Cerebellar nuclear complex (tissue), 1 donor: ENCODE results near the gene ELP4.
"Not testable (repeated sequence)": the region's sequence is repeated elsewhere in the genome, so short reads cannot be mapped to it uniquely, and the experiment has no call there.

Experiments
- DNase-seq, 2 experiments: peaks; one replicate each; lab custom pipeline; 2025; lab: John Stamatoyannopoulos, UW

The ELP4 gene

DNA sequence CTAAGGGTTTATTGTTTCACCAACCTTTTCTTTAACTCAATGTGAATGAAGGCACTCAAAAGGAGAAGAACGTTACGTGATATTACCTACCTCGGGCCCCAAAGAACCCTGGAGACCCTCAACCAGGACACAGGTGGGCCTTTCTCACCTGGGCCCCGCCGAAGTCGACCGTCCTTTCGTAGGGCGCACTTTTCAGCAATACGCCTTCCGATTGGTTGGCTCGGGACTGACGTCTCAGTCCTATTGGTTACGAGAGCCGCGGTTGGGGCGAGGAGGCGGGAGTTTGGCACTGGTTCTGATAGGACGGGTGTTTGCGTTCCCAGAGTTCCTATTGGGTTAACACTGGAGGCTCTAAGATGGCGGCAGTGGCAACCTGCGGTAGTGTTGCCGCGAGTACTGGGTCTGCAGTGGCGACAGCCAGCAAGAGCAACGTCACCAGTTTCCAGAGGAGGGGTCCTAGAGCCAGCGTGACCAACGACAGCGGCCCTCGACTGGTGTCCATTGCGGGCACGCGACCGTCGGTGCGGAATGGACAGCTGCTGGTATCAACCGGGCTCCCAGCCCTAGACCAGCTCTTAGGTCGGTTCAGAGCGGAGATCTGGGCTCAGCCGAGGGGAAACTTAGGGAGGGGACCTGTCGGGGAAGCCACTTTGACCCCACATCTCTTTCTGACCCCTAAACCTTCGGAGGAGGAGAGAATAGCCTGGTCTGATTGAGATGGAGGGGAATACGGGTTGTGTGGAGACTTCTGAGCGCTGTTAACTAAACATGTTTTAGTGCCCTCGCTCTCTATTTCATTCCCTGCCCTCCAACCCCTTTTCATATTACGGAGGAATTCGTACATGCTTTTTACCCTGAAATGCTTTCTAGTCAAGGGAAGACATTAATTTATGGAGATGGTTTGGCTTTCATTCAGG lies at the start of gene ELP4, which contains the start of gene IMMP1L:
Gene ELP4 (plus strand): TSS at position 339 of the 917 bp plus-strand sequence. CDS start 18 bp downstream, at position 357.
Gene IMMP1L (minus strand): TSS at position 194 of the 917 bp plus-strand sequence. CDS start 46,346 bp downstream, outside the sequence.
- peak; percentile 78 to 97 for DNase-seq

DNA sequence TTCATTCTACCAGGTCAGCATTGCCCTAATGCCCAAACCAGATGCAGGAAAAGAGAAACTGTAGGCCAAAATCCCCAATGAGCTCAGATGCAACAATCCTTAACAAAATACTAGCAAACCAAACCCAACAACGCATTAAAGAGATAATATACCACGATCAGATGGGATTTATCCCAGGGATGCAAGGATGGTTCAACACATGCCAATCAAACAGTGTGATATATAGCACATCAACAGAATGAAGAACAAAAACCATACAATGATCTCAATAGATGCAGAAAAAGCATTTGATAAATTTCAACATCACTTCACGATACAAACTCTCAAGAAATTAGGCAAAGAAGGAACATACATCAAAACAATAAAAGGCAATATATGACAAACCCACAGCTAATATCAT lies 45.1 kb upstream of the ELP4 start:
- DNase-seq: no peak

DNA sequence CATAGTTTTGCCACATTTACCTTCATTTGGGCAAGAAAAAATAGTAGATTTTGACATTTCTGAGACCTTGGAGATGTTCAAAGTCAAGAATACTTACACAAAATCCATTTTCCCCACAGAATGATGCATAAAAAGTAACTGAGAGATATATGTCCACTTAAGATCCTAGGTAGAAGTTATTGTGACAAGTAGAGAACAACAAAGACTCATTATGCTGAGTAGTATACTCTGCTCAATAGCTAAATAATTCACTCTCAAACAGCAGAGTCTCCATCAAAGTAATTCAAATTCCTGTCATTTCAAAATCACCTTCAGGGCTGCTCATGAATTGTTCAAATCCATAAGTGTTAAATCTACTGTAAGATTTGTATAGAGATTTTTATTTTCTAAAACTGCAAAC lies 35.5 kb upstream of the ELP4 start:
- no peak for DNase-seq

DNA sequence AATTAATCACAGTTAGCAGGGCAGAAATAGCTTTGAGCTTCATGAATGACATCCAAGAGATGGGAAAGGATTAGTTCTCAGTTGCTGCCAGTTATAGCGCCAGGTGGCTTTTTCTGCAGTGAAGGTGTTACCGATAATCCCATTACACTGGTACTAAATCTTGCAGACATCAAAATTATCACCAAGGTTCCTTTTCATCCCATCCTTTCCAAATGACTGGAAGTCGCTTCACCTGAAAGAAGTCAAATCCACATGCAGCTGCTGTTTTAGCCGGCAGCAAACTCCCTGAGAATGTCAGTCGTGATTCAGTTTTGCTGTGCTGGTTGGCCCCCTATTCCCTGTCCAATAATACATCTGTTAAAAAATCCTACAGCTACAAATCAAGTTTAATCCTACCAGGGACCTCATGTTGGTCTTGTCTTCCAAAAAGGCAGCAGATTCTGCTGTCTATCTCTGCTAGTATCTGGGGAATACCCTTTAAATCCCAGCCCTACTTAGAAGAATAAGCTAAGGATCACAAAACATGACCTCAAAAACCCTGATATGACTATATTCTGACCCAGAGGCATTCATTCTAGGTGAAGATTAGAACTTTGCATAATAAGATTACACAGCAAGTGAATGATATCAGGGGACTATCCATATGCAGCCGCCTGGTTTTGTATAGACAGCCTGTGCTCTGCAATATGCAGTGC lies 31.9 kb upstream of the ELP4 start:
- no peak for DNase-seq

- DNase-seq: no peak
Observed at GRCh38 chr11:31478223-31478590, 31.4 kb upstream of the ELP4 start.

DNA sequence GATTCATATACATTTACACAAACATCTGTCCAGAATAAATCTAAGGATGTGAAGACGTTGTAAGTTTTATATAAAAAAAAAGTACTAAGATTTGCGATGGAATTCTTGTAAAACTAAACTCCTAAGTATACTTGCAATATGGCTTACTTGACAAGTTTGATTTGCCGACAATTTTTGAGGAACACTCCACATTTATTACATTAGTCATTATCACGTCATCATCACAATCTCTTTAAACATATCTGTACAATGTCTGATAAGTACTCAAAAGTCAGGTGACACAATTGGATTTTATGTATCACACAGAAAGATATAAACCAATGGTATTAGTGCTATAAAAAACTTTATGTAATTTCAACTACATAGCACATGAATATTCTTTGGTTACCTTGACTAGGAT lies 30.5 kb upstream of the ELP4 start:
- no peak for DNase-seq

DNA sequence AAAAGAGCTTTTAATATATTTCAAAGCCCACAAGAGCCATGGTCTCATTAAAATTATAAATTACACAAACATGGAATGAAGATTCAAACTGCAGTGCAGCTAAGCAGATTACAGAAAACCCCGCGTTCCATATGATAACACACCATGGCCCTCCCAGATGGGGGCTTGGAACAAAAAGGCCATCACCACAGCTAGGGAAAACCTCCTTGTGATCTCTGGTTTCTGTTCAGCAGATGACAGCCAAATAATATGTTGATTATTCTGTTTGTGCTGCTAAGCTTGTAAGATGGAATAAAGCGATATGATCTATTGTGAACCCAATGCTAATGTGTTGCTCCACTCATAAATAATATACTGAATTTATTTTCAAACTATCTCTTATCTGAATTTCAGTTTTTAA lies 28.6 kb upstream of the ELP4 start:
- DNase-seq: no peak

- no peak for DNase-seq
Observed at GRCh38 chr11:31484497-31484896, 25.1 kb upstream of the ELP4 start.

DNA sequence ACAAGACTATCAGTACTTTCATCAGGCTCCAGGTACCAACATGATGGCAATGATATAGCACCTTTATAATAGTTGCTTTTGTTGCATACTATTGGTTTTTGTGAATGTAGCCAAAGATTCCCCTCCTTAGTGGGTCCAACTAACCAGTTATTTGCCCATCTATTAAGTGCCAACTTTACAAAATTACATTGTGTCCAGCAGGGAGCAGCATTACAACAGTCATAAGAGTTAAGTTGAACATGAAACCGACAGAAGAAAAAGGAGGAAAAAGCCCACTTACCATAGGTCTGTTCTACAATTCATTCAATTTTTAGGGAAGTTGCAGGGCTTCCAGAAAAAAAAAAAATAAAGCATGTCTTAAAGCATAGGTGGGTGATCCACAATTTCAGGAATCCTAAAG lies 21.7 kb upstream of the ELP4 start:
- DNase-seq: no peak

- DNase-seq: no peak
Observed at GRCh38 chr11:31492320-31492913, 17.1 kb upstream of the ELP4 start.

DNA sequence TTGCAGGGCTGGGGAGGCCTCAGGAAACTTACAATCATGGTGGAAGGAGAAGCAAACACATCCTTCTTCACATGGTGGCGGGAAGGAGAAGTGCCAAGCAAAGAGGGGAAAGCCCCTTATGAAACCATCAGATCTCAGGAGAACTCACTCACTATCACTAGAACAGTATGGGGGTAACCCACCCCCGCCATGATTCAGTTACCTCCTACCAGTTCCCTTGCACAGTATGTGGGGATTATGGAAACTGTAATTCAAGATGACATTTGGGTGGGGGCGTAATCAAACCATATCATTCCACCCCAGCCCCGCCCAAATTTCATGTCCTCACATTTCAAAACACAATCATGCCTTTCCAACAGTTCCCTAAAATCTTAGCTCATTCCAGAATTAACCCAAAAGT lies 16.3 kb upstream of the ELP4 start:
- no peak for DNase-seq

GRCh38 chr11:31493762-31494161 lies 15.8 kb upstream of the ELP4 start:
- not testable (repeated sequence) for DNase-seq

DNA sequence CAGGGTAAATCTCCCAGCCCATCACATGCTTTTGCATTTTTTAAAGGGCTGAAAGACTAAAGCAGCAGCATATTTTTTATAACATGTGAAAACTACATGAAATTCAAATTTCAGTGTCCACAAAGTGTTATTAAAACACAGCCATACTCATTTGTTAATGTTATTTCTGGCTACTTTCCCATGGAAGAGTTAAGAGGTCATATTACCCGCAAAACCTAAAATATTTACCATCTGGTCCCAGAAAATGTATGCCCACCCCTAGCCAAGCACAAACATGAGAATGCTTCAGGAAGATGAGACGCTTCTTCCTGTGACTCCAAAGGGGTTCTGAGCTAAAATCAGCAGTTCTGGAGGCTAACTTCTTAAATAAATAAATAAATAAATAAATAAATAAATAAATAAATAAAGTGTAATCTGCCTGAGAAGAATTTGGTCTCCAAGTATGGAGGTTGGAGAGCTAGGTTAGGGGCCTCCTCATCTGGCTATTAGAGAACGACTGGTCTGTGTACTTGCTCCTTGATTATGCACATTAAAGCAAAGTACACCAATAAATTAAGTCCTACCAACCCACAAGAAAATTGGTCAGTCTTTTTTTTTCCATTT lies 9.9 kb upstream of the ELP4 start:
- no peak for DNase-seq

- DNase-seq: no peak
Observed at GRCh38 chr11:31500560-31500959, 9.0 kb upstream of the ELP4 start.

- DNase-seq: no peak
Observed at GRCh38 chr11:31509051-31509428, 527 bp upstream of the ELP4 start.

DNA sequence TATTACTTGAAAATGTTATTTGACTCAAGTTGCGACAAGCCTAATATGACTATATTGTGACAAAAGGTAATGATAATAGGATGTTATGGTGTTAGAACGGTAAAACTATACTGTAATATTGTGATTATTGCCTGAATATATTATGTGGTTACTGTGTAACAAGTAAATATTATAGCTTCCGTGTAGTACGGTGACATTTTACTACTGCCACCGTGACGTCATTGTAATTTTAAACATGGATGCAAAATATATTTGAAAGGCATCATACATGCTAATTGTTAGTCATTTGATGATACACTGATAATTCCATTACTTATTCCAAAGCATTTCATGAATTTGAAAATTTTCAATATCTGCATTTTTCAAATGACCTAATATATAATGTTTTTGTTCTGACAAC lies 2.5 kb downstream of the ELP4 start:
- DNase-seq: no peak

DNA sequence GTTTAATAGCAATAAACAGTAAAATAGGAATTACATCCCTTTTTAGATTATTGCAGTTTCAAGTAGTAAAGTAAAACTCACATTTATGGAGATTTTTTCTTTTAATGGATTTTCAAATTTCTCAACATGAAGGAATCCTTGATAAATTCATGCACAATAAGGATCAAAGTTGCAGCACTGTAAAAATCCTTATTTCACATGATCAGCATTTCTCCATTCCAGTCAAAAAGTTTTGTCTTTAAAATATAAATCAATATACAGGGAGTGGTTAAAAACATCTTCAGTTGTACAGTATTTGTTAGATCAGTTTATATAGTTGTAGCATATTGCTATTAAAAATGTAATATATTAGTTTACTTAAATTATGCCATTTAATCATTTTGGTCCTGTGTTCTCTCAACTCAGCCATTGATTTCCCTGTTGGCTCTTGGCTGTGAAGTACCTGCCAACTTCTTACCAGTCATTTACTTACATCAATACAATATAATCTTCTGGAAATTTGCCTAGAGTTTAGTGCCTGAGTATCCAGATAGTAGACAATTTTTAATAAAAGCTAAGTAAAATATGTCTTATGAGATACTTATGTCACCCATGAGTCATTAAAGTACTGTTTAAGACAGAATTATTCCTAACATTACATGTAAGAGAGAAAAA lies 12.1 kb downstream of the ELP4 start:
- DNase-seq: no peak

DNA sequence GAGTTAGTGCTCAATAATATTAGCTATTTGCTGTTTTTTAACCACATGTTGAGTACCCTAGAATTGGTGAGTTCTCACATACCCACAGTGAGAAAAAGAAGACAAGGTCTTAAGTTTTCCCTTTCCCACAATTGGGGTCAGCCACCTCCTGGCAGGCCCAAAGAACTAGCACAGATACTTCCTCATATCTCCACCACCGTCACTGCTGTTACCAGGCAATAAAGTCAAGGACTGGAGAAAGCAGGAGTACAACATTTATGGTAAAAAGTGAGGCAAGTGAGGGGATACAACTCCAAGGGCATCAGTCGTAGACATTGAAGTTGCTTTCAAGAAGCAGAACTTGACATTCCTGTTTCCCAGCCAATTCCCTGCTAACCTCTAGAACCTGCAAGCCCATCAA lies 19.6 kb downstream of the ELP4 start:
- DNase-seq: no peak

GRCh38 chr11:31529701-31530100 lies 20.1 kb downstream of the ELP4 start:
- no peak for DNase-seq

DNA sequence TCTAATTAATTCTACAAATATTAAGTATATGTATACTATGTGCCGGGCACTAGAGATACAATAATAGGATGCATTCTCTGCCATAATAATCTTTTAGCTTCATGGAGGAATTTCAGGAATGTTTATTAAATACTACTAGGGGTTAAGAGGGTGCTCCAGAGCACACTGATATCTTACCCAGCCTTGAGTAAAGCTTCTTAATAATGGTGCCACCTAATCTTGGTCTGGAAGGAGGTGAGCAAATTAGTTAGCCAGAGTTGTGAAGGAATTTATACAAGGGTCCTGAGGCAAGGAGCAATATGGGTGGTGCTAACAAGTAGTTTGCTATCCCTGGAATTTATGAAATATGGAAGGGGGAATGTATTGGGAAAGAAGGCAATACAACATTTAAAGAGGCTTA lies 21.7 kb downstream of the ELP4 start:
- DNase-seq: no peak

GRCh38 chr11:31535479-31535878 lies 25.9 kb downstream of the ELP4 start:
- DNase-seq: no peak

DNA sequence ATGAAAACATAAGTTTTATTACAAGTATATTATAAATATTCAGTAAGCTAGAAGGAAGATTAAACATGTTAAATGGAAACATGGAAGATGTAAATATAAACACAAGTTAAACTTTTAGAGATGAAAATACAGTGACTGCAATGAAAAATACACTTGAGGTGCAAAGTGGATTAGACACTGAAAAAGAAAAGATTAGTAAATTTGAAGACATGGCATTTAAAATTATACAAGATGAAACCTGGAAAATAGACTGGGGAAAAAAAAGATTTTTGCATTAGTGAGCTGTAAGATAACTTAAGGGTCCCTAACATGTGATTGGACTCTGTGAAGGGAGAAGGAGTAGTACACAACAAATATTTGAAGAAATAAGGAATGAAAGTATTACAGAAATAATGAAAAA lies 33.3 kb downstream of the ELP4 start:
- no peak for DNase-seq
